Measurements from ENCODE around the gene IFI27L2.
"Not testable (repeated sequence)": the region's sequence is repeated elsewhere in the genome, so short reads cannot be mapped to it uniquely, and the experiment has no call there.

The IFI27L2 gene

GRCh38 chr14:94165744-94166143 lies 36.3 kb upstream of the IFI27L2 start:
- no peak for DNase-seq (ENCODE audit: insufficient read length)
- TF ChIP-seq POLR2A (IDR thresholded peaks at IDR 0.05; ENCODE audit: low read depth, low read length) (no peak), TAF1 (IDR thresholded peaks at IDR 0.05; ENCODE audit: borderline replicate concordance, low read depth, low read length) (no peak), POLR2AphosphoS5 (IDR thresholded peaks at IDR 0.05; ENCODE audit: low read depth, low read length) (no peak)
- FAIRE-seq: no peak

- FAIRE-seq: no peak
- no peak for DNase-seq (ENCODE audit: insufficient read length)
- TF ChIP-seq POLR2AphosphoS5 (IDR thresholded peaks at IDR 0.05; ENCODE audit: low read depth, low read length) (no peak), POLR2A (IDR thresholded peaks at IDR 0.05; ENCODE audit: low read depth, low read length) (no peak), TAF1 (IDR thresholded peaks at IDR 0.05; ENCODE audit: borderline replicate concordance, low read depth, low read length) (no peak)
Measured at GRCh38 chr14:94164685-94165431, 35.5 kb upstream of the IFI27L2 start.

- TF ChIP-seq POLR2A (IDR thresholded peaks at IDR 0.05; ENCODE audit: low read depth, low read length): no peak
- no peak for TF ChIP-seq POLR2AphosphoS5 (IDR thresholded peaks at IDR 0.05; ENCODE audit: low read depth, low read length)
- TF ChIP-seq TAF1 (IDR thresholded peaks at IDR 0.05; ENCODE audit: borderline replicate concordance, low read depth, low read length): no peak
- FAIRE-seq (no peak), DNase-seq (ENCODE audit: insufficient read length) (no peak)
Measured at GRCh38 chr14:94163796-94164195, 34.4 kb upstream of the IFI27L2 start.

DNA sequence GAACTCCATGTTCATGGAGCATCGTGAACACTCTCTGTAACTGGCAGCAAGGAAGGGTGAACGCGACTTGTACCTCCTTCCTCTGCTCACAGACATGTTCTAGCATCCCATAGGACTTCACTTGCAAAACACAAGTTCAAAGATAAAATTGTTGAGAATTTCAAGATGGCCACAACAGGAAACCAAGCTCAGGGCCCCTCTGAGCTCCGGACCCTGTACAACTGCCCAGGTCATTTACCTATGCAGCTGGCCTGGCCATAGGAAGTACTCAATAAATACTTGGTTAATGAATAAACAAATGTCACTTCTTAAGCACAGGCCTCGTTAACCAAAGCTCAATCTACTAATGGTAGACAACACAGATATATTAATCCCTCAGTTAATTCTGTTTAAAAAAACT lies 33.1 kb upstream of the IFI27L2 start:
- TF ChIP-seq POLR2AphosphoS5 (IDR thresholded peaks at IDR 0.05; ENCODE audit: low read depth, low read length) (no peak), TAF1 (IDR thresholded peaks at IDR 0.05; ENCODE audit: borderline replicate concordance, low read depth, low read length) (no peak), POLR2A (IDR thresholded peaks at IDR 0.05; ENCODE audit: low read depth, low read length) (no peak)
- FAIRE-seq (no peak), DNase-seq (ENCODE audit: insufficient read length) (no peak)

DNA sequence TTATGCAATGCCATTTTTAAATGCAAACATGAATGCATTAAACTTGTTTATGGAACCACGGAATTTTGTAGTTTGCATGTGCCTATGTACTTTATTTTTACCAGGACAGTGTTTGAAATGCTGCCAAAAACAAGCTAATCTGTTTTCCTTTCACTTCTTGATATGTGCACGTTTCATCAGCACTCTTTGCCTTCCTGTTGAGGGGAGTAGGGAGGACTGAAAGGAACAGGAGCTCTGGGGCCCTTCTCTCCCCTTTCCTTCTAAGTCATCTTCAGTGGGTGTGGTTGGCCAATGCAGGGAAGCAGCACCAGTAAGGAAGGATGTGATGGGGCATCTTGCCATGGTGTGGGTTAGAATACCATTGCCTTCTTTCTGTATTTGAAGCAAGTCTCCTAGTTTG lies 32.6 kb upstream of the IFI27L2 start:
- TF ChIP-seq POLR2A (IDR thresholded peaks at IDR 0.05; ENCODE audit: low read depth, low read length): no peak
- TF ChIP-seq TAF1 (IDR thresholded peaks at IDR 0.05; ENCODE audit: borderline replicate concordance, low read depth, low read length): no peak
- no peak for TF ChIP-seq POLR2AphosphoS5 (IDR thresholded peaks at IDR 0.05; ENCODE audit: low read depth, low read length)
- no peak for DNase-seq (ENCODE audit: insufficient read length)
- FAIRE-seq: no peak

- TF ChIP-seq POLR2A (IDR thresholded peaks at IDR 0.05; ENCODE audit: low read depth, low read length) (no peak), TAF1 (IDR thresholded peaks at IDR 0.05; ENCODE audit: borderline replicate concordance, low read depth, low read length) (no peak), POLR2AphosphoS5 (IDR thresholded peaks at IDR 0.05; ENCODE audit: low read depth, low read length) (no peak)
- DNase-seq (ENCODE audit: insufficient read length) (no peak), FAIRE-seq (no peak)
Measured at GRCh38 chr14:94161058-94161457, 31.7 kb upstream of the IFI27L2 start.

GRCh38 chr14:94158239-94158883 lies 29.0 kb upstream of the IFI27L2 start:
- TF ChIP-seq POLR2A (IDR thresholded peaks at IDR 0.05; ENCODE audit: low read depth, low read length) (no peak), TAF1 (IDR thresholded peaks at IDR 0.05; ENCODE audit: borderline replicate concordance, low read depth, low read length) (no peak), POLR2AphosphoS5 (IDR thresholded peaks at IDR 0.05; ENCODE audit: low read depth, low read length) (no peak)
- FAIRE-seq (no peak), DNase-seq (ENCODE audit: insufficient read length) (no peak)

GRCh38 chr14:94157197-94157596 lies 27.8 kb upstream of the IFI27L2 start:
- FAIRE-seq: no peak
- TF ChIP-seq TAF1 (IDR thresholded peaks at IDR 0.05; ENCODE audit: borderline replicate concordance, low read depth, low read length) (no peak), POLR2A (IDR thresholded peaks at IDR 0.05; ENCODE audit: low read depth, low read length) (no peak), POLR2AphosphoS5 (IDR thresholded peaks at IDR 0.05; ENCODE audit: low read depth, low read length) (no peak)
- no peak for DNase-seq (ENCODE audit: insufficient read length)

DNA sequence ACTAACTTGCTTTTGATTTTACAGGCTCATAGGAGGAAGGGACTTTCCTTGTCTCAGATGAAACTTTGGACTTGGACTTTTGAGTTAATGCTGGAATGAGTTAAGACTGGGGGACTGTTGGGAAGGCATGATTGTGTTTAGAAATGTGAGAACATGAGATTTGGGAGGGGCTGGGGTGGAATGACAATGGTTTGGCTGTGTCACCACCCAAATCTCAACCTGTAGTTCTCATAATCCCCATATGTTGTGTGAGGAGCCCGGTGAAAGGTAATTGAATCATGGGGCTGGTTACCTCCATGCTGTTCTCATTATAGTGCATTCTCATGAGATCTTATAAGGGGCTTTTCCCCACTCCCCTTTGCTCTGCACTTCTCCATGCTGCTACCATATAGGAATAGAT lies 26.7 kb upstream of the IFI27L2 start:
- not testable (repeated sequence) for DNase-seq (ENCODE audit: insufficient read length); FAIRE-seq

DNA sequence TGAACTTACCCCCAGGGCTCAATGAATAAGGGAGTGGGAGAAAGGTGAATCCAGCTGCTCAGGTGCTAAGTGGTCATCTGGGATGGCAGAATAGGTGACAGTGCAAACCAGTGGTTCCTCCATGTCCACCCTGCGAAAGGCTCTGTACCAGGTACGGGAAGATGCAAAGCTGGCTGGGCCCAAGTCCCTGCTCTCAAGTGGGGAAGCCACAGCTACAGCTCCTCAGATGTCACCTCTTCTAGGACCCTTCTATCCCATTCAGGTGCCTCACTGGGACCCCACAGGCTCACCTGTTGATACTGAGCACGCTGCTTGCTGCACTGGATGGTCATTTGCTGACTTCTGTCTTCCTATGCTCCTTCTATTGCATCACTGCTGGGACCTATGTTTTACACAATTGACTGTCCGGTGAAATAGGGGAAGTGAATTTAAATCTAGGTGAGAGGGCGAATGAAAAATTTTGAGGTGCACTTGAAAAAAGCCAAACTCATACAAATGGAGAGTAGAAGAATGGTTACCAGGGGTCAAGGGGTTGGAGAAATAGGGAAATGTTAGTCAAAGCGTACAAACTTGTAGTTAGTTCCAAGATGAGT lies 24.4 kb upstream of the IFI27L2 start:
- TF ChIP-seq POLR2AphosphoS5 (IDR thresholded peaks at IDR 0.05; ENCODE audit: low read depth, low read length) (no peak), TAF1 (IDR thresholded peaks at IDR 0.05; ENCODE audit: borderline replicate concordance, low read depth, low read length) (no peak), POLR2A (IDR thresholded peaks at IDR 0.05; ENCODE audit: low read depth, low read length) (no peak)
- FAIRE-seq (no peak), DNase-seq (ENCODE audit: insufficient read length) (no peak)

DNA sequence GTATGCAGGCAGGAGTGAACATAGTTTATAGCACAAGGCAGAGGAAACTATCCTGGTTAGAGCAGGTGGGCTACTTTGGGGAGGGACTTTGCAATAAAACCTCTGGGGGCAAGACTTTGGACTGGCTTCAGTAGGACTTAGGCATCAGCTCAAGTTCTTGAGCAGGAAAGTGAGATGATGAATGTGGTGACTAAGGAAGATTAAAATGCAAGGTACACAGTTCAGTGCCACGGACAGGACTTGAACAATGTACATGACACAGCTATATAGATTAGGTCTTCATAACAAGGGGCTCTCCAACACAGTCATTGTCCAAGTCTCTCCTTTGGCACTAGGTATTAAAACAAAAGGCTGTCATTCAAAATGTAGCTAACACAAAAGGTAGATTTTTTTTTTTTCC lies 23.3 kb upstream of the IFI27L2 start:
- TF ChIP-seq POLR2A (IDR thresholded peaks at IDR 0.05; ENCODE audit: low read depth, low read length) (no peak), POLR2AphosphoS5 (IDR thresholded peaks at IDR 0.05; ENCODE audit: low read depth, low read length) (no peak)
- DNase-seq (ENCODE audit: insufficient read length) (no peak), FAIRE-seq (no peak)

- no peak for DNase-seq (ENCODE audit: insufficient read length)
- FAIRE-seq: no peak
- TF ChIP-seq POLR2A (IDR thresholded peaks at IDR 0.05; ENCODE audit: low read depth, low read length) (no peak), TAF1 (IDR thresholded peaks at IDR 0.05; ENCODE audit: borderline replicate concordance, low read depth, low read length) (no peak), POLR2AphosphoS5 (IDR thresholded peaks at IDR 0.05; ENCODE audit: low read depth, low read length) (no peak)
Measured at GRCh38 chr14:94145902-94146527, 16.6 kb upstream of the IFI27L2 start.
